Measurements from ENCODE around the gene IL31RA.
"Not testable (repeated sequence)": the region's sequence is repeated elsewhere in the genome, so short reads cannot be mapped to it uniquely, and the experiment has no call there.

Gene IL31RA

DNA sequence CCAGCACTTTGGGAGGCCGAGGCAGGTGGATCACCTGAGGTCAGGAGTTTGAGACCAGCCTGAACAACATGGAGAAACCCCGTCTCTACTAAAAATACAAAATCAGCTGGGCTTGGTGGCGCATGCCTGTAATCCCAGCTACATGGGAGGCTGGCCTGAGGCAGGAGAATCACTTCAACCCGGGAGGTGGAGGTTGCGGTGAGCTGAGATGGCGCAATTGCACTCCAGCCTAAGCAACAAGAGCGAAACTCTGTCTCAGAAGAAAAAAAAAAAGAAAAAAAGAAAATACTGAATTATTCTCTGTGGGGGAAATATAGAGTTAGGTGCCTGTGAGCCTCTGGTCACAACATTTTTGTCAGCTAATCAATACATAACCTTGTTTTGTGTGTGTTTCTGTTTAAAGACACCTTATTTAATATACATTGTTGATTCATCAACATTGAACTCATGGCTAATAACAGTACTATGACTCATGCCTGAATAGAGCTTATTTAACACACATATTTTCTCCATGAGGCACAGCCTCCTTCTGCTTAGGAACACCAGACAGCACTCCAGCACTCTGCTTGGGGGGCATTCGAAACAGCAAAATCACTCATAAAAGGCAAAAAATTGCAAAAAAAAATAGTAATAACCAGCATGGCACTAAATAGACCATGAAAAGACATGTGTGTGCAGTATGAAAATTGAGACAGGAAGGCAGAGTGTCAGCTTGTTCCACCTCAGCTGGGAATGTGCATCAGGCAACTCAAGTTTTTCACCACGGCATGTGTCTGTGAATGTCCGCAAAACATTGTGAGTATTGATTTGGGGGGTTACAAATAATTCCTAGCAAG lies at the start of gene IL31RA:
Gene IL31RA, plus strand, starts transcription at position 519 of the 836 bp plus-strand sequence. Its CDS starts 214 bp downstream, at position 733.
- no peak for DNase-seq

DNA sequence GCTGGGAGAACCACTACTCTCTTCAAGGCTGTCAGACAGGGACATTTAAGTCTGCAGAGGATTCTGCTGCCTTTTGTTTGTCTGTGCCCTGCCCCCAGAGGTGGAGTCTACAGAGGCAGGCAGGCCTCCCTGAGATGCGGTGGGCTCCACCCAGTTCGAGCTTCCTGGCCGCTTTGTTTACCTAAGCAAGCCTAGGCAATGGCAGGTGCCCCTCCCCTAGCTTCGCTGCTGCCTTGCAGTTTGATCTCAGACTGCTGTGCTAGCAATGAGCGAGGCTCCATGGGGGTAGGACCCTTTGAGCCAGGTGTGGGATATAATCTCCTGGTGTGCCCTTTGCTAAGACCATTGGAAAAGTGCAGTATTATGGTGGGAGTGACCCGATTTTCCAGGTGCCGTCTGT lies 42.3 kb upstream of the IL31RA start:
- DNase-seq = peak in 1 of 2 experiments; percentile 5

GRCh38 chr5:55815939-55816338 lies 35.2 kb upstream of the IL31RA start:
- DNase-seq = not testable (repeated sequence)

- no peak for DNase-seq
Observed at GRCh38 chr5:55816342-55816741, 34.8 kb upstream of the IL31RA start.

- DNase-seq = no peak
Observed at GRCh38 chr5:55817030-55817429, 34.1 kb upstream of the IL31RA start.

DNA sequence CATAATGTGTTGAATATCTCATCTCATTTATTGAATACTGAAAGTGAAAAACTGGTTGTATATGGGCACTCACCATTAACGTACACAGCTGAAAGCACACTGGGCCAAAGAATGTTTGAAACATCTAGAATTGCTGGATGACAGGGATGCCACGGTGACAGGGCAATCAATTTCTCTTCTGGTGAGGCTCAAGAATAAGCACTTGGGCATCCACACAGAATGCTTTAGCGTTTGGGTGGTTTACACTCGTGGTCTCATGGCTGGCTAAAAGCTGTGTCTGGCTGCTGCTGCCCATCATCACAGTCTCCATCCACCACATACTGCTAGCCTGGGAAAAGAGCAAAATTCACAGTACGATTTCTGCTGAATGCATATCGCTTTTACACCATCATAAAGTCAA lies 30.7 kb upstream of the IL31RA start:
- DNase-seq = no peak

DNA sequence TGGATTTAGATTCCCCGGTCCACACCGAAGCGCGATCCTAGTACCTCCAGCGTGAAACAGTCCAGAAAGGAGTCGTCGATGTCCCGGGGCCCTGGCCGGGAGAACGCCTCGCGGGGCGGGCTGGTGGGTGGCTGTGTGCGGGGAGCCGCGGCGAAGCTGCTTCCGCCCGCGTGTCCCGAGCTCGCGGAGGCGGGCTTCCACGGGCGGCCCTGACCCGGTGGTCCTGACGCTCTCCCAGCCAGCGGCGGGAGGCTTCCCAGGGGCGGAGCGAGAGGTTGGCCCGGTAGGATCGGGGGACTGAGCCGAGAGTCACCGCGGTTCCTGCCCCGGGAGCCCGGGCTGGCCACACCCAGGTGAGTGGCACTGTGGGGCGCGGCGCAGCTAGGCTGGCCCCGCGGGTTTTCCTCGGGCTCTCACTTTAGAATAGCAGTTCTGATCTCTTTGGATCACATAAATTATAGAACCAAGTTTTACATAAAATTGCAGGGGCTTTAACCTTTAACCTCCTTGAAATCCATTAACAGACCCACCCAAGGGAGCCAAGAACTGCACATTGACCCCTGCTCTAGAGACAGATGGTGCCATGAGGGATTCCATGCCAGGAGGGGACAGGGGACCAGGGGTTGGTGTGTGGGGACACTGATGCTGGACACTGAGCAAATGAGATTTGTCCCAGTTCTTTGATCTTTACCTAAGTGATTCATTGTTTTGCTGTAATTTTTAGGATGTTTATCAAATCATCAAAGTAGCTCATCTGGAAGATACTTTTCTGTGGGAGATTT lies 29.2 kb upstream of the IL31RA start:
- DNase-seq = no peak

- no peak for DNase-seq
Observed at GRCh38 chr5:55823151-55823796, 27.9 kb upstream of the IL31RA start.

- DNase-seq = no peak
Observed at GRCh38 chr5:55829956-55830355, 21.2 kb upstream of the IL31RA start.

GRCh38 chr5:55832446-55832845 lies 18.7 kb upstream of the IL31RA start:
- no peak for DNase-seq

GRCh38 chr5:55836191-55836590 lies 15.0 kb upstream of the IL31RA start:
- no peak for DNase-seq

DNA sequence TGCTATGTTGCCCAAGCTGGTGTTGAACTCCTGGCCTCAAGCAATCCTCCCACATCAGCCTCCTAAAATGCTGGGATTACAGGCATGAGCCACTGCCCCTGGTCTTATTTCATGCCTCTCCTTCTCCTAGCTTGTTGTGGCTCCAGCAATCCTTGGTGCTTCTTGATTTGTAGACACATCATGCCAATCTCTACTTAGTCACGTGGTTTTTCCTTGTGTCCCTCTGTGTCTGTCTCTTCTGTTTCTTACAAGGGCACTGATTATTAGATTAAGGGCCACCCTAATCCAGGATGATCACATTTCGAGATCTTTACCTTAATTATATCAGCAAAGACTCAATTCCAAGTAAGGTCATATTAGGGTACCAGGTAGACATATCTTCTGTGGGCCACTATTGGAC lies 9.2 kb upstream of the IL31RA start:
- no peak for DNase-seq

GRCh38 chr5:55847837-55848236 lies 3.3 kb upstream of the IL31RA start:
- DNase-seq = no peak

DNA sequence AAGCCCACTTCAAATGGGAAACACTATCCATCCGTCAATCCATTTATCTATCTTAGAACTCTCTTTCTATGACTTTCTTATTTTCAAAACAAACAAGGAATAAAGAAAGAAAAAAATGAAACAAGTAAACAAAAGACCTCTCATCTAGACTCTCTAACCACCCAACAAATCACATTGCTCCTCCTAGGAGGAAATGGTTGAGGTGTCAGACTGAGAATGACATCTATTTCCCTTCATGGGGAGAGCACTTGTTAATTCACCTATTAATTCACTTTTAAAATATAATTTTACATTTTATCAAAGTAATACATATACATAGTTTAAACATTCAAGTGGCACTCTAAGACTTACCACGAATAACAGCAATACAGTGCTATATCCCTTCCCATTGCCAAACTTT lies 2.4 kb upstream of the IL31RA start:
- DNase-seq = no peak

DNA sequence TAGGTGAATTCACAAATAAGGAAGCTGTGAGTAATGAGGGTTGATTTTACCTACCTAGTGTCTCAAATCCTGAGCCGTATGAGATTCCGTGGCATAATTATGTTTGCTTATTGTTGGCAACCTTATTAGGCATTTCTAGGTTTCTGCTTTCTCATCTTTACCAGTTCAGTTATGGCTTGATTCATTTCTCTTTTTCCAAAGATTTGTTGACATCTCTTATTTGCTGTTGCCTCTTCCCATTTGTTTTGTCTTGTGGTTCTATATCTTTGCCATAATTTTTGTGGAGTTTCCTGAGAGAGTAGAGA lies 470 bp downstream of the IL31RA start:
- DNase-seq = no peak

DNA sequence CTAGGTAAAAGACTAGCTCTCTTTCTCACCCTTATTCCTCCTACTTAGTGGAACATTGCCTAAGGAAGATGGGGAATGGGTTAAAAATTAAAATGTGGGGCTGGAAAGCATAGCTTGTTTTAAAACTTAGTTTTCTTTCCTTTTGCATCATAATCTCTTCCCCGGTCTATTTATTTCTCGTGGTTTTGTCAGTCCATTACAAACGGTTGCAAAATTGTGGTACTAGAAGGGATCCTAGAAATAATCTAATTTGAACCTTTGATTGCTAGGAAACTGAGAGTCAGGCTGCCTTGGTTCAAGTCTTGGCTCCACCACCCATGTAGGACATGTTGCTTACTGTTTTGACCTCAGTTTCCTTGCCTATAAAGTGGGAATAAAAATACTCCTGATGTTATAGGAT lies 1.3 kb downstream of the IL31RA start:
- no peak for DNase-seq

GRCh38 chr5:55853041-55853670 lies 2.0 kb downstream of the IL31RA start:
- DNase-seq = no peak

GRCh38 chr5:55853818-55854217 lies 2.7 kb downstream of the IL31RA start:
- no peak for DNase-seq

DNA sequence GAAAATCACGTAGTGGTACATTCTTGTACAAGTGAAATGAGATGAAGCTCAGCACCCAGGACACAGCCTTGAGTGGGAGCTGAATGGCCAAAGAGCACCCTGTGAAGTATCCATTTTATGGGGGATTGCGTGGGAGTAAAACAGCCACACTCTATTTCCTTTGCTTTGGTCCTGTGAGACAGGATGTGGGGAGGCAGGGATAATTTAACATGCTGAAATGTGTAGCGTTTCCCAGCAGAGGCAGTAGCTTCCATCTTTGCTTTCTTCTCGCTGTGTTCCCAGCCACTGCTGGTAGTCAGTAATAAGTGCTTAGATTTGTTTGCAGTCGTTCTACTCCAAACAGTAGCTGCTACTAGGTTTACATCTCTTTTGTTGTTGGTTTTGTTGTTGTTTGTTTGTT lies 4.4 kb downstream of the IL31RA start:
- no peak for DNase-seq

- no peak for DNase-seq
Observed at GRCh38 chr5:55856516-55857246, 5.5 kb downstream of the IL31RA start.

DNA sequence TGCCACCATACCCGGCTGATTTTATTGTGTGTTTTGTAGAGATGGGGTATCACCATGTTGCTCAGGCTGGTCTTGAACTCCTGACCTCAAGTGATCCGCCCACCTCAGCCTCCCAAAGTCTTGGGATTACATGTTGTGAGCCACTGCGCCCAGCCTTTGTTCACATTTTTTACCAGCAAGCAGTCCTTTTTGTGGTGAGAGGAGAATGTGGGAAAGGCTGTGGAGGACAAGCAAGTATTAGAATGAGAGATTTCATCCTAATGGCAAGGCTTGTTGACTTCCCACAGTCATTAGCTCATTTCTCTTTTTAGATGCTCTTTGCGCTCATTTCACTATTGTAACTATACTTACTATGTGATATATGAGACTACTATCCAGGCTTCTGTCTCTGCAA lies 6.1 kb downstream of the IL31RA start:
- DNase-seq = no peak

GRCh38 chr5:55858104-55858503 lies 6.9 kb downstream of the IL31RA start:
- no peak for DNase-seq

DNA sequence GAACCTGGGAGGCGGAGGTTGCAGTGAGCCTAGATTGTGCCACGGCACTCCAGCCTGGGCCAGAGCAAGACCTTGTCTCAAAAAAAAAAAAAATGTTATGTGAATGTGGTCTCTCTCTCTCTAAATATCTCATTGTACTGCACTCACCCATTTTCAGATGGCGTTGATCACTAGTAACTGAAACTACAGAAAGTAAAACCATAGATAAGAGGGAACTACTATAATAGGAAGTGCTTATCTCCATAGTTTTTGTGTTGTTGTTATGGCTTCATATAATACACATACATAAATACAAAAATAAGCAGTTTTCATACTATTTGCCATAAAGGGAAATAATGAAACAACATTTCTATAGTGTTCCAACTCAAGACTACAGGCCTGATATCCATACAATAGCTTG lies 9.1 kb downstream of the IL31RA start:
- no peak for DNase-seq
